ENCODE results near the gene ANTXR1.

DNA sequence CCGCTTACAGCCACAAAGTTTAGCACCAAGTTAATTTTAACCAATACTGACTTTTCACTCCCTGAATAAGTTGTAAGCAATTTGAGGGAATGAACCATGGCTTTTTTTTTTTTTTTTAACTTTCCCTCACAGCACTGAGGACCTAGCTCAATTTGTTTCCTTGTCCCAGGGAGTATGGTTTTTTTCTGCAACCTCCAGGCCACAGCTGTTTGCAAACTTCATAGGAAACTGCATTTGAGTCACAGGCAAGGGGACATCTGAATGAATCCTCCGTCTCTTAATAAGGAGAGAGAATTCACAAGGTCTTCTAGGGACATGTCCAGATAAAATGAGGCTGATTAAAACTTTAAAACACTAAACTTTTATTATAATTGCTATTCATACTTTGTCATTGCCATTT is 192.5 kb downstream of the ANTXR1 start:
- TF ChIP-seq EZH2 (IDR thresholded peaks at IDR 0.05; ENCODE audit: borderline replicate concordance, low read depth, low read length, severe bottlenecking): no peak
- TF ChIP-seq, protein P1, sequence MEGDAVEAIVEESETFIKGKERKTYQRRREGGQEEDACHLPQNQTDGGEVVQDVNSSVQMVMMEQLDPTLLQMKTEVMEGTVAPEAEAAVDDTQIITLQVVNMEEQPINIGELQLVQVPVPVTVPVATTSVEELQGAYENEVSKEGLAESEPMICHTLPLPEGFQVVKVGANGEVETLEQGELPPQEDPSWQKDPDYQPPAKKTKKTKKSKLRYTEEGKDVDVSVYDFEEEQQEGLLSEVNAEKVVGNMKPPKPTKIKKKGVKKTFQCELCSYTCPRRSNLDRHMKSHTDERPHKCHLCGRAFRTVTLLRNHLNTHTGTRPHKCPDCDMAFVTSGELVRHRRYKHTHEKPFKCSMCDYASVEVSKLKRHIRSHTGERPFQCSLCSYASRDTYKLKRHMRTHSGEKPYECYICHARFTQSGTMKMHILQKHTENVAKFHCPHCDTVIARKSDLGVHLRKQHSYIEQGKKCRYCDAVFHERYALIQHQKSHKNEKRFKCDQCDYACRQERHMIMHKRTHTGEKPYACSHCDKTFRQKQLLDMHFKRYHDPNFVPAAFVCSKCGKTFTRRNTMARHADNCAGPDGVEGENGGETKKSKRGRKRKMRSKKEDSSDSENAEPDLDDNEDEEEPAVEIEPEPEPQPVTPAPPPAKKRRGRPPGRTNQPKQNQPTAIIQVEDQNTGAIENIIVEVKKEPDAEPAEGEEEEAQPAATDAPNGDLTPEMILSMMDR (IDR thresholded peaks at IDR 0.05; ENCODE audit: borderline replicate concordance, extremely low read depth, low read length, poor library complexity, severe bottlenecking): no peak

All from DND-41 (cell line).